Bone marrow (tissue), 2 donors: ENCODE data around the gene SLC44A2.
A peak's percentile ranks its signal among the peaks of the same experiment; 100 is the strongest.

Source experiments
- DNase-seq, 2 donors: peaks; one replicate each; lab custom pipeline; 2025; lab: John Stamatoyannopoulos, UW

The SLC44A2 gene

DNA sequence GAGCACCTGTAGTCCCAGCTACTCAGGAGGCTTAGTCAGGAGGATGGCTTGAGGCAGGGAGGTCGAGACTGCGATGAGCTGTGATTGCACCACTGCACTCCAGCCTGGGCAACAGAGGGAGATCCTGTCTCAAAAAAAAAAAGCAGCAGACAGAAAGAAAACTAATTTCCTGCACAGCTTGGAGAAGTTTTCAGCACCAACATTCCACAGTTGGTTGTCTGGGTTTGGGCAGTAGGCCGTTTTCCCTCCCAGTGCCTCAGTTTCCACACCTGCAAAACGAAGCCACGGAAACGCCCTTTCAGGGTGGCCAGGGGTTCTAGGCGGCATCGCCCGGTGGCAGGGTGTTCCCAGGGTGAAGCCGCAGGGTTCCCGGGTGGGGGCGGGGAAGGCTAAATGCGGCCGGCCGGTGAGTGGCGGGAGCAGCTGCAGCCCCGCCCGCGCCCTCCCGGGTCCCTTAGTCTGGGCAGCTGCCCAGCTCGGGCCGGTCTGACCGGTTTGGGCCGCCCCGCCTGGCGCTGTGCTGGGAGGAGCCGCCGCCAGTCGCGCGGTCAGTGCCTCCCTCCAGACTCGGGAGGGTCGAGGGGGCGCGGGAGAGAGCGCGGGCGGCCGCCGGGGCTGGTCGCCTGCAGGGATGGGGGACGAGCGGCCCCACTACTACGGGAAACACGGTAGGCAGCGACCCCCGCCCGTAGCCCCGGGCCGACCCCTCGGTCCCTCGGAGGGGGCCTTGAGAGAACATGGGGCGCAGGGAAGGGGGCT lies at the start of gene SLC44A2:
Gene SLC44A2 (plus strand): TSS at position 551 of the 759 bp plus-strand sequence. CDS start 81 bp downstream, at position 632.
- no peak for DNase-seq

DNA sequence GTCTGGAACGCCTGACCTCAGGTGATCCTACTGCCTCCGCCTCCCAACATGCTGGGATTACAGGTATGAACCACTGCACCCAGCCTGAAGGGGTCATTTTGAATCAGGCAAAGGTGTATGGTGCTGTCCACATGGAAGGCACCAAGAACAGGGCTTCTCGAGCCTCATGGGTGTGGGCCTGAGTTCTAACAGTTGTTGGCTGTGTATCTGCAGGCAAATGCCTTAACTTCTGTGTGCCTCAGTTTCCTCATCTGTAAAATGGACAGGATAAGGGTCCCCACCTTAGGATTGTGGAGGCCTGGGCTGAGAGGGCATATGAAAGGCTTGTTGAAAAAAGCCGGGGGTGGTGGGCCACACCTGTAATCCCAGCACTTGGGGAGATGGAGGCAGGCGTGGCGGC lies 47.4 kb upstream of the SLC44A2 start:
- no peak for DNase-seq

DNA sequence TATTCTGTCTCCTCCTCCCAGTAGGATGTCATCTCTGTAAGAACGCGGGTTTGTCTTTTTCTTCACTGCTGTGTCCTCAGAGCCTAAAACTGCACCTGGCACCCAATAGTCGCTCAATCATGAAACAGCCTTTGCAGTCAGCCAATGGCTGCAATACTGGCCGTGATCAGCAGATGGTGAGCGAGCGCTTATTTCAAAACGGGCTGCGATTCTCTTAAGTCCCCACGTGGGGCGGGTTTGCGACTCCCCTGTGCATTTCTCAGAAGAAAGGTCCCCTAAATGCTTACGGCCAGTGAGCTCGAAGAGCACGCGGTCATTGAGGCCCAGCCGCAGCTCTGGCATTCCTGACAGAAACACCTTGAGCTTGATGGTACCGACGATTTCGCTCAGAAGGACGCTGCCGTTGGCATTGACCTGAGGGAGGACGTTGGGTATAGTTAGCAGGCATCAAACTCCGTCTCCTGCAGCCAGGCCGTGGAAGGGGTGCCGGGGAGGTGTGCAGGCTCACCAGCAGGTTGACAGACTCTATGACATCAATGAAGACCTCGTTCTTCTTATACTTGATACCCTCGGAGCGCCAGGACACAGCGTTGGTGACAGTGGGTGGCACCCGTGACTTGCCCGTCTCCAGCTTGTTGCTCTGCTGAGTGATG lies 44.2 kb upstream of the SLC44A2 start:
- peak; percentile 49 to 78 for DNase-seq

DNA sequence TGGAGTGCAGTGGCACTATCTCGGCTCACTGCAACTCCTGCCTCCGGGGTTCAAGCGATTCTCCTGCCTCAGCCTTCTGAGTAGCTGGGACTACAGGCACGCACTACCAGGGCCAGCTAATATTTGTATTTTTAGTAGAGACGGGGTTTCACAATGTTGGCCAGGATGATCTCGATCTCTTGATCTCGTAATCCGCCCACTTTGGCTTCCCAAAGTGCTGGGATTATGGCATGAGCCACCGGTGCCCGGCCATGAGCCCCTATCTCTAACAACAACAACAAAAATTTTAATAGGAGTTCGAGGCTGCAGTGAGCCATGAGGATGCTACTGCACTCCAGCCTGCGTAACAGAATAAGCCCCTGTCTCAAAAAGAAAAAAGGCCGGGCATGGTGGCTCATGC lies 43.3 kb upstream of the SLC44A2 start:
- DNase-seq = no peak

DNA sequence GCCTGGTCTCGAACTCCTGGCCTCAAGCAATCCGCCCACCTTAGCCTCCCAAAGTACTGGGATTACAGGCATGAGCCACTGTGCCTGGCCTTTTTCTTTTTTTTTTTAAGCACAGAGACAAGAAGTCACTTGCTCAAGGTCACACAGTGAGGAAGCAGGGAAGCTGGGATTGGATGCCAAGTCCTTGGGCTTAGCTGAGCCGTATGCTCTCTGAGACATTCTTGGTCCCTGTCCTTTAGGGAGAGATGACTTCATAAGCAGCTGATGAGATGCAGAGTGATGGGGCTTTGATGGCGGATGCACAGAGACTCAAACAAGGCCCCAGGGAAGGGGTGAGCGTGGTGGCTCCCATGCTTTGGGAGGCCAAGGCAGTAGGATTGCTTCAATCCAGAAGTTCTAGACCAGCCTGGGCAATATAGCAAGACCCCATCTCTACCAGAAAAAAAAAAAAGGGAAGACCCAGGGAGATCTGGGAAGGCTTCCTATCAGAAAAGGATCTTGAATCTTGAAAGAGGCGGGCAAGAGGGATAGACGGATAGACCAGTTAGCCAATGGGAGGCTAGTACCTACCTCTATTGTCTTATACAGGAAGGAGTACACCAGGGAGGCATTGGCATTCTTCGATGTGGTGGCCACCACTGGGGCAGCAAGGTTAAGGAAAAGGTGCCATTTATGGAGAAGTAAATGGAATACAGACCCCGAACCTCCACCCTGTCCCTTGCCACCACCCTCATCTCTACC lies 42.1 kb upstream of the SLC44A2 start:
- DNase-seq = no peak

DNA sequence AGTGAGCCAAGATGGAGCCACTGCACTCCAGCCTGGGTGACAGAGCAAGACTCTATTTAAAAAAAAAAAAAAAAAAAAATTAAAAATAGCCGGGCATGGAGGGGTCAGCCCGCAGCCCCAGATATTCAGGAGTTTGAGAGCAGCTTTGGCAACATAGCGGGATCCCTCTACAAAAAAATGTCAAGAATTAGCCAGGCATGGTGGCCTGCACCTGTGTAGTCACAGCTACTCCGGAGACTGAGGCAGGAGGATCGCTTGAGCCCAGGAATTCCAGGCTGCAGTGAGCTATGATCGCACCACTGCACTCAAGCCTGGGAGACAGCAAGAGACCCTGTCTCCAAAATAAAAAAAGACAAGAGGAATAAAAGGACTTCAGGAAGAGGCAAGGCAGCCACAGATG lies 39.0 kb upstream of the SLC44A2 start:
- no peak for DNase-seq

DNA sequence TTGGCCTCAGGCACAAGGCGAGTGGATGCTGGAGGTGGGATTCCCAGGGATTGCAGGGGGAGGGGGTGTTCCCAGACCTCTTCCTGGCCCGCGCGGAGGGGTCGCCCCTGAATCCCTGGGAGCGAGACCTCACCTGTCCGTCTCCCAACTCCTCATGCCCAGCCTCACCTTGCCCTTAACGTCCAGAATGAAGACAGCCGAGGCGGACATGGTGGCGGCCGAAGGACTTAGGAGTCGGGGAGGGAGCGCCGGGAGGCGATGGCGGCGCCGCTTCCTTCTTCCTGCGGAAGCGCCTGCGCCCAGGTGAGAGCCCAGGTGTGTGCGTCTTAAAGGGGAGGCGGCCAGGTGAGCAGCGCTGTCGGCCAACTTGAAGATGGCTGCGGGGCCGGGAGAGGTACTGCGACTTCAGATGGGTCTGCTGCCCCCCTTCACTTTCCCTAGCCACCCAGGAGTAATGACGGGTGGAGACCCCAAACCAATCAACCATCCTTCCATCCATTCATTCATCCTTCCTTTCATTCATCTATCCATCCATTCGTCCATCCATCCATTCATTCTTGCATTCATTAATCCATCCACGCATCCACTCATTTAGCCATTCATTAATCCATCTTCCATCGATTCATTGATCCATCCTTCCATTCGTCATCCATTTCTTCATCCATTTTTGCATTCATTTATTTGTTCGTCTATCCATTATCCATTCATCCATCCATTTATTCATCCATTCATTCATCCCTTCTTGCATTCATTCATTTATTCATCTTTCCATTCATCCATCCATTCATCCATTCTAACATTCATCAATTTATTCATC lies 38.1 kb upstream of the SLC44A2 start, which contains the start of gene AP1M2:
Gene AP1M2 (minus strand): TSS at position 291 of the 817 bp plus-strand sequence. CDS start 81 bp downstream, at position 210.
- DNase-seq = no peak

DNA sequence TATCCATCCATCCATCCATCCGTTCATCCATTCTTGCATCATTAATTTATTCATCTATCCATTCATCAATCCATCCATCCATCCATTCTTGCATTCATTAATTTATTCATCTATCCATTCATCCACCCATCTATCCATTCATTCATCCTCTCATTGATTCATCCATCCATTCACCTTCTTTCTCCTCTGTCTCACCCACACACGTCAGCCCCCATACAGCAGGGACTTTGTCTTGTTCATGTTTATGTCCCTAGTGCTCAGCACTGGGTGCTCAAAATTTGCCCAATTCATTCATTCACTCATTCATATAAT lies 37.6 kb upstream of the SLC44A2 start:
- DNase-seq = no peak

DNA sequence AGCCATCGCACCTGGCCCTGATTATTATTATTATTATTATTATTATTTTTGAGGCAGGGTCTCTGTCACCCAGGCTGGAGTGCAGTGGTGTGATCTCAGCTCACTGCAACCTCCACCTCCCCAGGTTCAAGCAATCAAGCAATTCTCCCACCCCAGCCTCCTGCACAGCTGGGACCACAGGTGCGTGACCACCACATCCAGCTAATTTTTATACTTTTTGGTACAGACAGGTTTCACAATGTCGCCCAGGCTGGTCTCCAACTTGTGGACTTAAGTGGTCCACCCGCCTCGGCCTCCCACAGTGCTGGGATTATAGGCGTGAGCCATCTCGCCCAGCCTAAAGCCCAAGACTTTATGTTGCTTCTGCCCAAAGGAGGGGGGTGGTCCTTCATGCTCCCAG lies 32.2 kb upstream of the SLC44A2 start:
- DNase-seq = no peak

DNA sequence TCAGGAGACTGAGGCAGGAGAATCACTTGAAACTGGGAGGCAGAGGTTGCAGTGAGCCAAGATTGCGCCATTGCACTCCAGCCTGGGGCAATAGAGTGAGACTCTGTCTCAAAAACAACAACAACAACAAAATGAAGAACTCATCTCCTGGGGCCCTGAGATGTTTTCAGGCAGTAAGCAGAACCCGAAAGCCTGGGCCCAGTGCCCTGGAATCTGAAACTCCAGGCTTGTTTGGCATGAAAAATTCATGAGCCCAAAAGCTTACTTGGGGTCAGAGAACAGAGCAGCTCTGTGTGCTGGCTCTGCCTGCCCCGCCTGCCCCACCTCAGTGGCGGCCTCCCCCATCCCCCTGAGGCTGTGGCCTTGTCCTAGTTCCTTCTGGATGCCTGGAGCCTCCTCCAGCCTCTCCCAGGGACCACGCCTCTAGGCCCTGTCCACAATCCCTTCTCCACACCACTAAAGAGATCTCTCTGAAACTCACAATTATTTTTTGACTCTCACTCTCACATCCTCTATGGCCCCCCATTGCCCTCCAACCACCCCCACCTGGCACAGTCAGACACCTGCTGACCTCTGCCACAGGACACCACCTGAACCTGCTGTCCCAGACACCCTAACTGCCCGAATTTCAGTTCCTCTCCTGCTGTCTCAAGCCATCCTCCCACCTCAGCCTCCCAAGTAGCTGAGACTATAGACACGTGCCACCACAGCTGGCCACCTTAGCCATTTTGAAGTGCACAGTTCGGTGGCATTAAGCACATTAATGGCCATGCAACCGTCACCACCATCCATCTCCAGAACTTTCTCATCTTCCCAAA lies 31.3 kb upstream of the SLC44A2 start:
- DNase-seq = no peak

DNA sequence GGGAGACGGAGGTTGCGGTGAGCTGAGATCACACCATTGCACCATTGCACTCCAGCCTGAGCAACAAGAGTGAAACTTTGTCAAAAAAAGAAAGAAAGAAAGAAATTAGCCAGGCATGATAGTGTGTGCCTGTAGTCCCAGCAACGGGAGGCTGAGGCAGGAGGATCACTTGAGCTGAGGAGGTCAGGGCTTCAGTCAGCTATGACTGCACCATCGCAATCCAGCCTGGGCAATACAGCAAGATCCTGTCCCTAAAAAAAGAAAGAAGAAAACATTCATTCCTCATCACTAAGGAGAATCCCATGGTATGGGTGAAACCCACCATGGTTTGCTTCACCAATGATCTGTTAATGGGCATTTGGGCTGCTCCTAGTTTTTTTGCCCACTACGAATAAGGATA lies 25.2 kb upstream of the SLC44A2 start:
- DNase-seq = no peak

DNA sequence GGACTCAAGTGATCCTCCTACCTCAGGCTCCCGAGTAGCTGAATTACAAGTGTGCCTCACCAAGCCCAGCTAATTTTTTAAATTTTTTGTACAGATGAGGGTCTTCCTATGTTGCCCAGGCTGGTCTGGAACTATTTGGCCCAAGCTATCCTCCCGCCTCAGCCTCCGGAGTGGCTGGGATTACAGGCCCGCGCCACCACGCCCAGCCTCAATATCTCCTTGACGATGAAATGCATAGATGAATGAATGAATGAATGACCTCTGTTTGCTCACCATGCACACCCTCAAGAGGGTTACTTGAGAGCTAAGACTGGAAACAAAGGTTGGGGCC lies 23.4 kb upstream of the SLC44A2 start:
- DNase-seq = no peak

DNA sequence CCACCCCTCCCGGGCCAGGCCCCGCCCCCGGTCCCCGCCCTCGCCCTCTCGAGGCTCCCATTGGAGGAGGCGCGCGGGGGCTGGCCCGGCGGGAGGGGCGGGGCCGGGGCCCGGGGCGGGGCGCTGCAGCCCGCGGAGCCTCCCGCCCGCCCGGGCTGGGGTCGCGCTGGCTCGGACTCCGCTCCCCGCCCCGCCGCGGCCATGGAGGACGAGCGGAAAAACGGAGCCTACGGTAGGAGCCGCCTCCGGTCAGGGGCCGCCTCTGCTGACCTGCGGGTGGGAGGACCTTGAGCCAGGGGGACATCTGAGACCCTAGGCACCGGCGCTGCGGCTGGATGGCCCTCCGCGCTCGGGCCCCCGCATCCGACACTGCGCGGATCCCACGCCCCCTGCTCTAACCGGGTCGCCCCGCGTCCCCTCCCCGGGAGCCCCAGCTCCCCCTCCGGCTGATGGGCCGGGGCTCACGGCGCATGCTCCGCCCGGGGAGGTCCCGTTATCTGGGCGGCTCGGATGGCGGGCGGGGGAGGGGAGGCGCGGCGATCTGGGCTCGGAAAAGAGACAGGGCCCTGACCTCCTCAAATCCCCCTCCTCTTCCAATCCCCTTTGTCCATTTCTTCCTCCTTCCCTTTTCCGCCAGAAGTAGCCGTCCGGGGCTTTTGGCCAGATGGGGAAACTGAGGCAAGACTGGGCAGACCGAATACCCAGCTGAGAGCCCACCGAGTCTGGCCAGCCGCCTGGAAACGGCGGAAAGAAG lies 22.8 kb upstream of the SLC44A2 start:
- peak; percentile 31 to 55 for DNase-seq

DNA sequence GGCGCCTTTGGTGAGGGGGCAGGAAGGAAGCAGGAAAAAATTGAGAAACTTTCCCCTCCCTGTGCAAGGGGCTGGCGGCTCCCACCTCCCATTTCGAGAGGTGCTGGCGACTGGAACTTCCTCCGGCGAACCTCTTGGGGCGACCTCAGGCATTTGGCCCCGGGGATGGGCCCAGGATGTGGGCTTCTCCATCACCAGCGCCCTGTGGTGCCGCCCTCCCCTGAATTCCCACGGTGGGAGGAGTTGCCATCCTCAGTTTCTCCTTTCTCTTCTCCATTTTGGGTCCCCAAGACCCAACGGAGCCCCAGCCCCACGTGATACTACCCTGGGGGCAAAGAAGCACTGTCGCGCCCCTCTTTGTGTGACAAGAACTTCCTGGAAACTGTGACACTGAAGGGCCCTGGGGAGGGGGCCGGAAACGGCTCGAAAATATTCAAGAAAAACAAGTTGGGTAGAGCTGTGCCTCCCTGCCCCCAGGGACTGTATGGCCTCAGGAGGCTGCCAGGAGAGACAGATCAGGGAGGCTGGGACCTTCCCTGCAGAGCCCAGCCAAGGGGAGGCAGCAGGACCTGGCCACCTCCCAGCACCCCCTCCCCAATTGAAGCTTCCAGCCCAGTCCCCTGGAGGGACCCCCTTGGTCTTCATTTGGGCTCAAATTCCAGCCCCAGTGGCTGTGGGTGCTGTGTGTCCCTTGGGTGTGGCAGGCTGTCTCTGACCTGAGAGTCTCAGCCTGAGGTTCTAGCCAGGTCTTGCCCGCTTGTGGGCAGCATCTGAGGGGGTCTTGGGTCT lies 22.1 kb upstream of the SLC44A2 start:
- DNase-seq = peak in 1 of 2 donors; percentile 29

DNA sequence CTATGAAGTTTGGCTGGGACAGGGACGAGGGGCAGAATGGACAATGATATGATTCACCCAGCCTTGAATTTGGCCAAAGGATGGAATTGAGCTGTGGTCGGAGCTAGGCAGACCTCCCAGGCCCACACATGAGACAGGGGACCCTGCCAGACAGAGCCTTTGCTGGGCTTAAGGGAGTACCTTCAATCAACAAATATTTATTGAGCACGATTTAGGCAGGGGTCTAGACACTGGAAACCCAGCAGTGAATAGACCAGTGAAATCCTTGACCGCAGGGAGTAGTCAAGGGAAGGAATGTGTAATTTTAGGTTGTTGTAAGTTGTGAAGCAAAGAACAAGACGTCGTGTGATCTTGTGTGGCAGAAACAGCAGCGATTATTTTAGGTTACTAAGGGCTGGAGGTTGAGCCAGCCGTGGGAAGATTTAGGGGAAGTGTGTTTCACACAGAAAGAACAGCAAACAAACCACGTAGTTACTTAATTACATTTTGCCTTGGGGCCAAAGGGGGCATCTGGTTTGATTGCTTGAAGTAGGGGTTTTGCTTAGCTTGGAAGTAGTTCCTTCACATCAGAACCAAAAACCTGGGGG lies 21.4 kb upstream of the SLC44A2 start:
- peak; percentile 9 to 67 for DNase-seq

DNA sequence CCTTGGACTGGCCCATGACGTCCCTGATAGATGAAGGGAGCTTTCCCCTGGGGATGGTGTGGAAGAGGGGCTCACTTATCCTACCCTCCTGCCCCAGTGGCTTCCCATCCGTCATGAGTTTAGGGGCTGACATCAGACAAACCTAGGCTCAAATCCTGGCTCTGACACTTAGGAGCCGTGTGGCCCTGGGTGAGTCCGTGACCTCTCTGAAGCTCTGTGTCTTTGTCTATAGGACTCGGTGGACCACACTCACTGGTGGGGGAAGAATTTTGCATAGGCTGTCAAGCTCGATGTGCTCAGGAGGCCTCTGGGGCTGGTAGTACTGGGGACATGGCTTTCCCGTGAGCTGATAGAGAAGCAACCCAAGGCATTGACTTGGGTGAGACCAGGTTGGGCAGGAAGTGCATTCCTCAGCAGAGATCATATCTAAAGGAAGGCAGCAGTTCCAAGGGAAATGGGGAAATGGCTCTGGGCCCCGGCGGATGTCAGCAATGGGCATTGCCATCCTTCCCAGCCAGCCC lies 20.8 kb upstream of the SLC44A2 start:
- no peak for DNase-seq

DNA sequence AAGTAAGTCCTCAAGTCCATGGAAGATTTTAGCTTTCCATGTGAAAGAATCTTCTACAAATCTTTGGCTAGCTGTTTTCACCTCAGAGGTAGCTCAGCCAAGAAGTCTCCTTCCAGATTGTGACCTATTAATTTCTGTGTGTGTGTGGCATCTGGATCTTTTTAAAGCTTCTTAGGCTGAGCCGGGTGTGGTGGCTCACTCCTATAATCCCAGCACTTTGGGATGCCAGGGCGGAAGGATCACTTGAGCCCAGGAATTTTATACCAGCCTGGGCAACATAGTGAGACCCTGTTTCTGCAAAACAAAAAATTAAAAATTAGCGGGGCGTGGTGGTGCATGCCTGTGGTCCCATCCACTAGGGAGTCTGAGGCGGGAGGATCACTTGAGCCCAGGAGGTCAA lies 13.4 kb upstream of the SLC44A2 start:
- DNase-seq = no peak

DNA sequence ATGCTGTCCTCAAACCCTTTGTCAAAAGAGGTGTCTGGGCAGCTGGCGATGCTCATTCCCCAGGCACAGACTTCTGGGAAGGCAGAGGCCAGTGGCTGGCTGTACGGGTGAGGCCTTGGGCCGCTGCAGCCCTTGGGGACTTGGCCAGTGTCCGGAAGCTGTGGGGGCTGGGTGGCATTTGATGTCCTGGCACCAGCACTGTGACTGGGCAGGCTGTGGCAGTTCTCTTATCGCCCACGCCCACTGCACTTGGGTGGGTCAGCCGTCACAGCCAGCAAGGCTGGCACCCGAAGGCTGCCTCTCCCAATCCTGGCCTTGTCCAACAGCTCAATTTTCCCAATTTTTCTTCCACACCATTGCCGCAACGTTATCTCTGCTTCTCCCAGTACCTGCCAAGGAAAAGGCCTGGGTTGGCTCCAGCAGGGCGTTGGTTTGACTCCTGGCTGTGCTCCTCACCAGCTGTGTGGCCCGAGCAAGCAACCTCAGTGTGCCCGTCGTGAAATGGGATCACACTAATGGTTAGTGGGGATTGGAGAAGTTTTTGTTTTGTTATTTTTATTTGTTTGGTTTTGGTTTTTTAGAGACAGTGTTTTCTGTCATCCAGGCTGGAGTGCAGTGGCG lies 12.7 kb upstream of the SLC44A2 start:
- DNase-seq = no peak
